Small intestine (tissue), 7 donors: Measurements from ENCODE around the gene PDE1A. TPM values are rescaled to one million over a fixed set of nuclear protein-coding genes. Genes with fewer than 3 reads are reported as not detected.

Experiments
- DNase-seq, 2 donors: peaks; one replicate each; pipeline versions ENCODE4 v3.0.0 to v3.0.0-alpha.2; 2013
- FAIRE-seq: peaks from 2 replicates; lab custom pipeline; 2012; peaks lifted over from hg19 to GRCh38; lab: Jason Lieb, UNC
- H3K27ac ChIP-seq, 3 donors: one replicate each; pipeline ENCODE4 v1.5.1; 2013; ENCODE audit warnings: low read length in 2 of 3, mild to moderate bottlenecking in 2 of 3, control low read depth in 1 of 3, inconsistent platforms in 1 of 3, low read depth in 1 of 3, moderate library complexity in 1 of 3
- H3K27me3 ChIP-seq, 3 donors: one replicate each; pipeline ENCODE4 v1.6.1; 2013; ENCODE audit warnings: low read length in 3 of 3, inconsistent platforms in 1 of 3; ENCODE audit not compliant: control insufficient read depth in 3 of 3, insufficient read depth in 3 of 3
- H3K36me3 ChIP-seq, 3 donors: one replicate each; pipeline ENCODE4 v1.6.1; 2013; ENCODE audit warnings: low read length in 3 of 3, inconsistent platforms in 1 of 3, low read depth in 1 of 3, mild to moderate bottlenecking in 1 of 3, moderate library complexity in 1 of 3; ENCODE audit not compliant: control insufficient read depth in 3 of 3, insufficient read depth in 2 of 3
- H3K4me1 ChIP-seq, 3 donors: one replicate each; pipeline ENCODE4 v1.6.1; 2013; ENCODE audit warnings: low read length in 2 of 3, inconsistent platforms in 1 of 3, low read depth in 1 of 3, mild to moderate bottlenecking in 1 of 3, moderate library complexity in 1 of 3; ENCODE audit not compliant: control insufficient read depth in 3 of 3, insufficient read depth in 2 of 3
- H3K4me3 ChIP-seq, 3 donors: one replicate each; pipeline ENCODE4 v1.5.1; 2013; ENCODE audit warnings: low read length in 3 of 3, control low read depth in 1 of 3, inconsistent platforms in 1 of 3, low read depth in 1 of 3, mild to moderate bottlenecking in 1 of 3, moderate library complexity in 1 of 3
- H3K9me3 ChIP-seq, 2 donors: one replicate each; pipeline ENCODE4 v1.6.1; 2013; ENCODE audit warnings: low read depth in 1 of 2, low read length in 1 of 2; ENCODE audit not compliant: control insufficient read depth in 2 of 2, insufficient read depth in 1 of 2
- WGBS, 3 donors: extraction: QIAGEN DNeasy Blood & Tissue Kit; methylation state at CpG; one replicate each; pipeline ENCODE4 v1.1.7; 2013; 5-methylcytosine and 5-hydroxymethylcytosine counted together
- polyA plus RNA-seq, 4 donors: library from polyadenylated mRNA; stranded (reverse) in 3 of 4; unstranded in 1 of 4; fragments of 200-250 nt in 3 of 4; fragments of 120-200 nt in 1 of 4; gene quantifications; one replicate each; pipeline versions ENCODE4 v1.2.1 to v1.2.3, GENCODE V29; 2013
- donor health status: healthy with polysubstance abuse.
- donor health status: control.
- donor health status: control.
- donor health status: Bipolar disorder and iron deficiency.
- donor health status: healthy.

Gene PDE1A
- polyA plus RNA-seq, 4 donors = 3.5 to 9.7 (median 3.6) TPM; not detected in 1

GRCh38 chr2:182226807-182227206 is 200.0 kb downstream of the PDE1A start:
- no peak overlapping the region for H3K27ac ChIP-seq
- H3K36me3 ChIP-seq = no peaks in the 10 kb centered on the region
- 84 to 89% (median 88%) methylated on average over 4 of the region's 4 CpGs for WGBS, 3 donors
- H3K9me3 ChIP-seq = no peaks in the 10 kb centered on the region
- no peak for FAIRE-seq
- no peaks in the 10 kb centered on the region for H3K27me3 ChIP-seq
- H3K4me1 ChIP-seq = no peaks in the 10 kb centered on the region
- no peak overlapping the region for H3K4me3 ChIP-seq
- no peak for DNase-seq

- no peaks in the 10 kb centered on the region for H3K9me3 ChIP-seq
- H3K4me3 ChIP-seq = no peak overlapping the region
- no peaks in the 10 kb centered on the region for H3K4me1 ChIP-seq
- FAIRE-seq = no peak
- 91 to 95% (median 94%) methylated on average over 3 of the region's 3 CpGs for WGBS, 3 donors
- H3K36me3 ChIP-seq = no peaks in the 10 kb centered on the region
- H3K27me3 ChIP-seq = no peaks in the 10 kb centered on the region
- no peak overlapping the region for H3K27ac ChIP-seq
- no peak for DNase-seq
Measured at GRCh38 chr2:182224669-182225068, 202.2 kb downstream of the PDE1A start.

- H3K9me3 ChIP-seq = no peaks in the 10 kb centered on the region
- H3K36me3 ChIP-seq = no peaks in the 10 kb centered on the region
- no peak overlapping the region for H3K27ac ChIP-seq
- no peak overlapping the region for H3K4me3 ChIP-seq
- DNase-seq (no peak), FAIRE-seq (no peak)
- H3K27me3 ChIP-seq = no peaks in the 10 kb centered on the region
- WGBS, 3 donors = 48 to 49% (median 49%) methylated on average over 3 of the region's 3 CpGs
- no peaks in the 10 kb centered on the region for H3K4me1 ChIP-seq
Measured at GRCh38 chr2:182220998-182221397, 205.8 kb downstream of the PDE1A start.

- Histone ChIP-seq H3K4me3 (no peak overlapping the region), H3K27me3 (no peaks in the 10 kb centered on the region), H3K9me3 (no peaks in the 10 kb centered on the region), H3K4me1 (no peaks in the 10 kb centered on the region), H3K27ac (no peak overlapping the region), H3K36me3 (no peaks in the 10 kb centered on the region)
- DNase-seq (no peak), FAIRE-seq (no peak)
- WGBS, 3 donors = 71 to 91% (median 91%) methylated on average over 1 of the region's 1 CpG
Measured at GRCh38 chr2:182220335-182220734, 206.5 kb downstream of the PDE1A start.

GRCh38 chr2:182210669-182211068 is 216.2 kb downstream of the PDE1A start:
- Histone ChIP-seq H3K36me3 (peaks cover 0 to 2% (median 0%) of the 10 kb centered on the region in 3 donors), H3K27me3 (no peaks in the 10 kb centered on the region), H3K4me1 (no peaks in the 10 kb centered on the region), H3K9me3 (no peaks in the 10 kb centered on the region), H3K27ac (no peak overlapping the region), H3K4me3 (no peak overlapping the region)
- no peak for DNase-seq
- FAIRE-seq = no peak

- no peaks in the 10 kb centered on the region for H3K9me3 ChIP-seq
- H3K4me3 ChIP-seq = no peak overlapping the region
- FAIRE-seq (no peak), DNase-seq (no peak)
- 77 to 88% (median 81%) methylated on average over 4 of the region's 4 CpGs for WGBS, 3 donors
- H3K4me1 ChIP-seq = no peaks in the 10 kb centered on the region
- no peak overlapping the region for H3K27ac ChIP-seq
- peaks cover 0 to 2% (median 0%) of the 10 kb centered on the region in 3 donors for H3K36me3 ChIP-seq
- H3K27me3 ChIP-seq = no peaks in the 10 kb centered on the region
Measured at GRCh38 chr2:182208421-182208820, 218.4 kb downstream of the PDE1A start.

GRCh38 chr2:182207049-182207746 is 219.6 kb downstream of the PDE1A start:
- DNase-seq = no peak
- no peaks in the 10 kb centered on the region for H3K9me3 ChIP-seq
- H3K27ac ChIP-seq = no peak overlapping the region
- H3K27me3 ChIP-seq = no peaks in the 10 kb centered on the region
- H3K36me3 ChIP-seq = peaks cover 0 to 2% (median 0%) of the 10 kb centered on the region in 3 donors
- H3K4me1 ChIP-seq = no peaks in the 10 kb centered on the region
- no peak overlapping the region for H3K4me3 ChIP-seq
- WGBS, 3 donors = 87 to 91% (median 87%) methylated on average over 5 of the region's 5 CpGs
- no peak for FAIRE-seq

- no peaks in the 10 kb centered on the region for H3K36me3 ChIP-seq
- no peak for DNase-seq
- H3K27ac ChIP-seq = no peak overlapping the region
- no peaks in the 10 kb centered on the region for H3K9me3 ChIP-seq
- H3K4me1 ChIP-seq = no peaks in the 10 kb centered on the region
- FAIRE-seq = no peak
- no peaks in the 10 kb centered on the region for H3K27me3 ChIP-seq
- H3K4me3 ChIP-seq = no peak overlapping the region
Measured at GRCh38 chr2:182197529-182197928, 229.3 kb downstream of the PDE1A start.

- H3K27me3 ChIP-seq = no peaks in the 10 kb centered on the region
- FAIRE-seq (no peak), DNase-seq (no peak)
- no peak overlapping the region for H3K27ac ChIP-seq
- no peak overlapping the region for H3K4me3 ChIP-seq
- no peaks in the 10 kb centered on the region for H3K4me1 ChIP-seq
- H3K36me3 ChIP-seq = no peaks in the 10 kb centered on the region
- H3K9me3 ChIP-seq = no peaks in the 10 kb centered on the region
- WGBS, 3 donors = 89 to 94% (median 92%) methylated on average over 5 of the region's 5 CpGs
Measured at GRCh38 chr2:182193291-182193690, 233.5 kb downstream of the PDE1A start.
